ENCODE data around the gene CCDC93.

DNA sequence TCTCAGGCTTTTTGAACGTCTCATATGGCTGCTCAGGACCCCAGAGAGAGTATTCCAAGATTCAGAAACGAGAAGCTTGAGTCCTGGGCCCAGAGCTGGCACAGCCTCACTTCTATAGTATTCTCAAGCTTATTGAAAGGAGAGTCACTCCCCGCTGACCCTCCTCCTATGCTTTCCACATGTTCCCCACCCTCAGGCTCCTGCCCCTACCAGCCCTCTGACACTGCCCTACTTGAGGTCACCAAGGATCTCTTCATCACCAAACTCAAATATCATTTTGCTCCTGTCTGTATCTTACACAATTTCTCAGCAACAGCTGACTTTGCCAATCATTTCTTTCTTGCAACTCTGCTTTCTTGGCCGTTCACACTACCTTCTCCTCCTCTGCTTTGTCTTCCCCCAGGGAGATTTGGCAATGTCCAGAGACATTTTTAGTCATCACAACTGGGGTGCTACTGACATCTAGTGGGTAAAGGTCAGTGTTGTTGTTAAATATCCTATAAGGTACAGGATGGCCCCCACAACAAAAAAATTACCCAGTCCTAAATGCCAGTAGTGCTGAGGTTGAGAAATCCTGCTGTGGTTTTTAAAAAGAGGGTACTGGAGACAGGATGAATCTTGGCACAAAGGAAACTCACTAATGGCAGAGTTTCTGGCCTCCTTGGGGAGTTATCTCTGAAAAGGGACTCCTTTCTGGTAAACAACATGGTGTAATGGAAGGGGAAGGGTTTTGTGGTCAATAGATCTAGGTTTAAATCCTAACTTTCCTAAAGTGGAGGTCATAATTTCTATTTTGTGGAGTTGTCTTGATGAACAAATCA lies 47.5 kb upstream of the CCDC93 start:
- no peak for TF ChIP-seq POLR2A (IDR thresholded peaks at IDR 0.05; ENCODE audit: low read depth, low read length)
- no peak for TF ChIP-seq RAD21 (IDR thresholded peaks at IDR 0.05; ENCODE audit: low read length)
- TF ChIP-seq, protein P1, sequence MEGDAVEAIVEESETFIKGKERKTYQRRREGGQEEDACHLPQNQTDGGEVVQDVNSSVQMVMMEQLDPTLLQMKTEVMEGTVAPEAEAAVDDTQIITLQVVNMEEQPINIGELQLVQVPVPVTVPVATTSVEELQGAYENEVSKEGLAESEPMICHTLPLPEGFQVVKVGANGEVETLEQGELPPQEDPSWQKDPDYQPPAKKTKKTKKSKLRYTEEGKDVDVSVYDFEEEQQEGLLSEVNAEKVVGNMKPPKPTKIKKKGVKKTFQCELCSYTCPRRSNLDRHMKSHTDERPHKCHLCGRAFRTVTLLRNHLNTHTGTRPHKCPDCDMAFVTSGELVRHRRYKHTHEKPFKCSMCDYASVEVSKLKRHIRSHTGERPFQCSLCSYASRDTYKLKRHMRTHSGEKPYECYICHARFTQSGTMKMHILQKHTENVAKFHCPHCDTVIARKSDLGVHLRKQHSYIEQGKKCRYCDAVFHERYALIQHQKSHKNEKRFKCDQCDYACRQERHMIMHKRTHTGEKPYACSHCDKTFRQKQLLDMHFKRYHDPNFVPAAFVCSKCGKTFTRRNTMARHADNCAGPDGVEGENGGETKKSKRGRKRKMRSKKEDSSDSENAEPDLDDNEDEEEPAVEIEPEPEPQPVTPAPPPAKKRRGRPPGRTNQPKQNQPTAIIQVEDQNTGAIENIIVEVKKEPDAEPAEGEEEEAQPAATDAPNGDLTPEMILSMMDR (conservative IDR thresholded peaks at IDR 0.05; ENCODE audit: low read depth, low read length), result peak; percentile 27

All from IMR-90 (cell line).